SKM-1 treated with dmso at 0.1 percent for 144 hours (cell line): ENCODE measurements around the gene SDC1.

ENCODE experiments used
- DNase-seq: peaks from one replicate; lab custom pipeline; 2025; ENCODE audit not compliant: unreplicated experiment; lab: John Stamatoyannopoulos, UW

The SDC1 gene

DNA sequence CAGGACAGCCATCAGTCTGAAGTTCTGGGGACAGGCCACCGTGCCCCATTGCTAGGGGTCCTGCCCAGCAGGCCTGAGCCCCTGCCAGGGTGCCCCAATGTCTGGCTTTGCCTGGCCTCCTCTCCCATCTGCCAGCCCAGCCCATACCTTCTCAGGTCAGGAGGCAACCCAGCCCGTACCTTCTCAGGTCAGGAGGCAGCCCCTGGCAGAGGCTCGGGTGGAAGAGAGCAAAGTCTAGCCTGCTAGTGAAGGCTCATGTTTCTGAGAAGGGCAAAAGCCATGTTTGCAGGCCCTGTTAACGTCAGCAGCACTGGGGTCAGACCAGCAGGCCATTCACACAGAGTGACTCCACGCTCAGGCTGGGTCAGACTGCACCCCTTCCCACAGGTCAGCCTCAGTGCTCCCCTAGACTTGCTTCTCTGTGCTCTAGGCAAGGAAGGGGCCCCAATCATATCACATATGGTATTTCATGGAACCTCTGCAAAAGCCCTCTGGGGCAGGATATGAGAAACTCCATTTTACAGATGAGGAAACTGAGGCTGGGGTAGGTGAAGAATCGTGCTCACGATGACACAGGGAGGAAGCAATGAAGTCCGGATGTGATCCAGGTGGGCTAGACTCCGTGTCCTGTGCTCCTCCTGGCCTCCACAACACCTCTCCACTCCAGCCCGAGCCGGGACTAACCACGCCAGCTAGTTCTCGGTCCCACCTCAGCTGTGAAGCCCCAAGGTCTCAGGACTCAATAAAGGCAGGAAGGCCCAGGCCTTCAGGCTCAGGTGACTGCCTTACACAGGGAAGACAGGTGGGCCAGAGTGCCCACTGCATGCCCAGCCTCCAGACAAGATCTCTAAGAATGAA is 9.5 kb downstream of the SDC1 start:
- no peak for DNase-seq

- no peak for DNase-seq
Measured at GRCh38 chr2:20214566-20215182, 10.3 kb downstream of the SDC1 start.

DNA sequence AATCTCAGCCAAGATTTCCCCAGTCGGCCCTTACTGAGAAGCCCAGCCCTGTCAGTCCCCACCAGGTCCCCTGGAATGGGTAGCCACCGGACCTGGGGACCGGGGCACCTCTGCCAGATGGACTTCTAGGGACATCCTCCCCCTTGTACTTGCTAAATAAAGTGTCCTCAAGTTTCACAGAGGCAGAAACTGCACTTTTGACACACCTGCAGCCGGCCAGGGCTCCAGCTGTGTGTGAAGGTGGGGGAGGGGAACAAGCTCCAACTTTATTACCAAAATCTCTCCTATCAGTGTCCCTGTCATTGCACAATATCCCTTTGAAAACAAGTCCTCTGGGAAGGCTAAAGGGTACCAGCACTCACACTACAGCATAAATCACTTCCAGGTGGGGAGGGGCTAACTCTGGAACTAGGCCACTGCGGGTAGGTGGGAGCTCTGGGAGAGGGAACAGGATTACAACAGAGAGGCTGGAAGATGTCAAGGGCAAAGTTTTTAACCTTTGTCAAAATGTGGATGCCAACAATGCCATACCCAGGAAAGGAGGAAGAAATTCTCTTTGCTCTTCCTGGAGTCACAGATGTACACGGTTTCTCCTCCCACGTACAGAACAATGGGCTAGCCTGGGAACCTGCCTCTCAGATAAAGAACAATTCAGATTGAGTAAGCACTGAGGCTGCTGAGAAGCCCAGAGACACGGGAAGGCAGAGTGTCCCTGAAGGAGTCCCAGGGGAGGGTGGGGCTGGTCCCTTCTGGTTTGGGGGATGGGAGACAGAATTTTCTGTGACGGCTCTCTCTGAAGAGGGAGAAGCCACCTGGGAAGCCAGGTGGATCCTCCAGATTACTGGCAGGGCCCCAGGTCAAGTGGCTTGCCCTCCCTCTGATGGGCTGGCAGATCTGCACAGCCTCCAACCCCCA is 11.0 kb downstream of the SDC1 start:
- no peak for DNase-seq

DNA sequence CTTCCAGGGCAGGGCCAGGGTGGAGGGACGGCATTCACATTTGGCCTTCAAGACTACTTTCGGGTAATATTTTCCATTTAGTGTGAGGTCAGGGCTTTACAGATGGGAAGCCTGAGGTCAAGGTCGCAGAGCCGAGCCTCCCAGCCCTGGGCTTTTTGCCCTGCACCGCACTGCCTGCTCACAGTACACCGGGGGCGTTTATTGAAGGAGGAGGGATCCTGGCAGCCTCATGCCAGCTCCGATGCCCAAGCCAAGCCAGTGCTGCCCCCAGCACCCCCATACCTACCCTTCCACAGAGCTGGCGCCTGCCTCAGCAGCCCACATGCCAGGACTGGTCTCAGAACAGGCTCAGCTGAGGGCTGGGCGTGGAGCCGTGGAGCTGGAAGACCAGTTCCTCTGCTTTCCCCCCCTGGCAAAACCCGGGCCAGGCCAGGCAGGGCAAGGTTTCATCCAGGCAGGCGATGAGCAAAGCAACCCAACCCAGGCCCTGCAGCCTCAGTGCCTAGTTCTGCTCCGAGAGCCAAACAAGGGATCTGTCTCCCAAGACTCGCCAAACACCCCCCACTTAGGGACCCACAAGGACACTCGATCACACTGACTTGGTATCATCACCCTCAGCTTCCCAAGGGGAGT is 11.9 kb downstream of the SDC1 start:
- DNase-seq = no peak

DNA sequence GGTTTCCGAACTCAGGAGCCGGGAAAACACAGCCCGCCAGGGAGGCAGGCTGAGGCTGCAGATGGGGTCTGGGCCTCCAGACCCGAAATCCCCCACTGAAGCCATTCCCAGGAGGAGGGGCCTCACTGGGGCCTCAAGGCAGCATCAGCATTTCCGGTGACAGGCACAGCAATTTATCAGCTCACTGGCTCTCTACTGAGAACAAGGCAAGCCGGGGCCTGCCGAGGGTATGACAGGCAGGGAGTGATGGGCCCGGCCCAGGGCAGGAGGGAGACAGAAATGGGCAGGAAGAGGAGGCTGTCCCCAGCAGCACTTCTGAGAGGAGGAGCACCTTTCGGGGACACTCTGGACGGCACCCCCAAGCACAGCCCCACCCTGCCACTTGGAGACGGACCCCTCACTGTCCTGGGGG is 12.5 kb downstream of the SDC1 start:
- no peak for DNase-seq

- no peak for DNase-seq
Measured at GRCh38 chr2:20211860-20212458, 13.0 kb downstream of the SDC1 start.

GRCh38 chr2:20211420-20211819 is 13.5 kb downstream of the SDC1 start:
- no peak for DNase-seq

DNA sequence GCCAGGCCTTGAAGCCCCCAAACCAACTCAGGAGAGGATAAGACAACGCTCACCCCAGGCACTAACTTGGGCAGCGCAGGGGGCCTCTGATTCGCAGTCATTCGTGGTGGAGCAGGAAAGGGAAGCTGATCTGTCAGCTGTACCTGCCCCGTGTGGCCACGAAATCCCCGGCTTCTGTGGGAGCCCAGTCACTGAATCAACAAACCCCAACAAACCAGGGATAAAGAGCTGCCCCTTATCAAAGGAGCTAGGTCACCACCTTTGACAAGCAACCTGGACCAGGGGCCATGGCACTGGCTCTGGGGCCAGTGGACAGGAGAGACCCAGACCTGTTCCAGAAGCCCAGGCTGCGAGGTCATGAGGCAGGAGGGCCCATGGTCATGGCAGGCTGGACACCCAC is 14.5 kb downstream of the SDC1 start:
- no peak for DNase-seq

- no peak for DNase-seq
Measured at GRCh38 chr2:20209373-20210109, 15.4 kb downstream of the SDC1 start.

GRCh38 chr2:20208476-20208859 is 16.5 kb downstream of the SDC1 start:
- DNase-seq = no peak

DNA sequence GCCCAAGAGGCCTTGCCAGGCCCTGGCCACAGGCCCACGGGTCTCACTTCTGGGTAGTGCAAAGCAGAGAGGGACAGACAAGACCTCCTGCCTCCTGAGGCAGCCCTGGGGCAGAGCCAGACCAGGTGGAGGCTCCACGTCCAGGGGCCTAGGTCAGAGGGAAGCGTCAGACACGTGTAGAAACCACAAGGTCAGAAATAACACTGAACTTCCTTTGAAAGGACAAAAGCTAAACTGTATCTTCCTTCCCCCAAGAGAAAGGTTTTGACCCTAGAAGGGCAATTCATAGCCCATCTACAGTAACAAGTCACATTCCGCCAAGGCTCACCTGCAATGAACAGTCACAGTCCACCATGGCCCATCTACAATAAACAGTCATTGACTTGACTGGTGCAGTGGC is 17.9 kb downstream of the SDC1 start:
- peak; percentile 27 for DNase-seq

DNA sequence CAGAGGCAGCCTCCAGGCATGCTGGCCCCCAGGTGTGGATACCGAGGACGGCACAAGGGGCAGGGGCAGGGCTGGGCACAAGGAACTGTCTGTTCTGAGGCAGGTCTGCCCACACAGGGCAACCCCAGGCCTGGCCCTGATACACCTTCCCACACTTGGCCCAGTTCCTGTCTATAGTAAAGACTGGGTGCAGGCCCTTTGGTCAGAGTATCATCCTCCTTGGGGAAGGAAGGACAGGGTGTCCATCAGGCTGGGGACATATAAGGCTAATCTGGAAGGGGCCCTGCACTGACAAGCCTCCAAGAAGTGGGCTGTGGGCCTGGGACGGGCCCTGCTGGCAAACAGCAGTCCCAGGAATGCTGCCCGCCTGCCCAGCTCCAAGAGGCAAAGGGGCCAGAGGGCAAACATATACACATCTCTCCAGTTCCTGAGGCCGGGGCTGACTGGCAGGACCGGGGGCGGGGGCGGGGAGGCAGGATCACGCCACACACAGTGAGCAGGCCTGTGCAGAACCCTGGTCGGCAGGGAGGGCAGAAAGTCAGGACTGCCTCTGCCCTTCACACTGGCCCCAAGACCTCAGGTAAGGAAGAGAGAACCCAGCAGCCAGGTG is 18.9 kb downstream of the SDC1 start:
- DNase-seq = no peak

DNA sequence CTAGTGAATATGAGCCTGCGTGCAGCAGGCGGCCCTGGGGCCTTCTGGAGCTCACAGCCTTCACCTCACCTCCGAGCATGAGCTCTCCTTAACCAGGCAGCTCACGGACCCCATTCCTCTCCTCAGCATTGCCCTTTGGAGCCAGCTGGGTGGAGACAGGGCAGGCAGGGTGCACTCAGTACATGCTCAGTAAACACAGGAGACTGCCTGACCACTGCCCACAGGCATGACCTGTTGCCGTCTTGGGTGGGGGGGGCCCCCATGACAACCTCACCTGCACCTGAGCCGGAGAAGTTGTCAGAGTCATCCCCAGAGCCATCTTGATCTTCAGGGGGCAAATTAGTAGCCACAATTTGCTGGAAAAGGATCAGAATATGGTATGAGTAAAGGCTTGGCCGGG is 19.9 kb downstream of the SDC1 start:
- DNase-seq = no peak

DNA sequence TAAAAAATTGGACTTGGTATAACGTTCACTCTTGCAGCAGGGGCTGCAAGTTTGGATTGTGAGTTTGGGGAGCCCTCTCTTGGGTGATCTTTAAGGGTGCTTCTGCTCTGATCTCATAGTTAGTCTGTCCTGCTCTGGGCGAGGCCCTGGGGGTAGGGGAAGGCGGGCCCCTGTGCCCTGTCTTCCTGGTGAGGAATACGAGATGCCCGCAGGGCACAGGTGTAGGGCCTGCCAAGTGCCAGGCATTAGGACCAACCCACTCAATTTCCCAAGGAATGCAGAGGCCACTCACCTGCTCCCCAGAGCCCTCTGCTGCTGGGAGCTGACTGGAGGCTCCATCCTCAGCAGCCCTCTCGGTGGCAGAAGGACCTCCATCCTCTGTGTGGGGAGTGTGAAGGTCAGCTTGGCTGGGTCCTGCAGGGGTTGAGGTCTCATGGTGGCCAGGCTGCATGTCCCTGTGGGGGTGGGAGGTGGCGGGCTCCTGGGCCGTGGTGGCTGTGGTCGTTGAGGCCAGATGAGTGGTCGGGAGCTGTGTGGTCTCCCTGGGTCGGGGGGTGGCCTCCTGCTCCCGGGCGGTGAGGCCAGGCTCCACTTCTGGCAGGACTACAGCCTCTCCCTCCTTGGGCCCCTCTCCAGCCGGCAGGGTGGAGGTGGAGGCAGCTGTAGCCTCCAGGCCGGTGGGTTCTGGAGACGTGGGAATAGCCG is 21.3 kb downstream of the SDC1 start:
- no peak for DNase-seq

DNA sequence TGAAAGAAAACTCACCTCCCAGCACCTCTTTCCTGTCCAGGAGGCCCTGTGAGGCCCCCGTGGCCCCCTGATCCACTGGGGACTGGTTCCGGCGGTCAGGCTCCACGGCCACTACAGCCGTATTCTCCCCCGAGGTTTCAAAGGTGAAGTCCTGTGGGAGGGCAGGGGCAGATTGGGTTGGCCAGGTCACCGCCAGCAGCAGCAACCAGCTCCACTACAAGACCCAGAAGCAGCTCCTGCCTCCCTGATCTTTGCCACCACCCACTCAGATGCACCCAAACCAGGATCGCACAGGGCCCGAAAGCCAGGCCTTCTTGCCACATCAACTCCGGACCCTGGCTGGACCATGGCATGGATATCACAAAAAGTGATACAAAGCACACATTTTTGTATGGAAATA is 21.9 kb downstream of the SDC1 start:
- no peak for DNase-seq

DNA sequence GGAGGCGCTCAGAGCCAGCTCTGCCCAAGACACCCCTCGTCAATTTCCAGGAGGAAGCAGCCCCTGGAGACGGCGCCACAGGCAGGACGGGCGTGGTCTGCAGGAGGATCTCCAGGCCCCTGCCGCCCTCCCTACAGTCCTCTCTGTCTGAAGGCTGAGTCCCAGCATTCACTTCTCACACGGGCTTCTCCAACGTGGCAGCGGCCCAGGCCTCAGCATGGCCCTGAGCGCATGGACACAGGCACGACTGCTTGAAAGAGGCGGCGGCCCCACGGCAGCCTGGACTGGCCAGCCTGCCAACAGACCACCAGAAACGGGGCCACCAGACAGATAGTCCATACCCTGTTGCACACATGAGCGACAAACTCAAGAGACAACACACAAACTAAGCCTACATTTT is 23.3 kb downstream of the SDC1 start:
- no peak for DNase-seq

DNA sequence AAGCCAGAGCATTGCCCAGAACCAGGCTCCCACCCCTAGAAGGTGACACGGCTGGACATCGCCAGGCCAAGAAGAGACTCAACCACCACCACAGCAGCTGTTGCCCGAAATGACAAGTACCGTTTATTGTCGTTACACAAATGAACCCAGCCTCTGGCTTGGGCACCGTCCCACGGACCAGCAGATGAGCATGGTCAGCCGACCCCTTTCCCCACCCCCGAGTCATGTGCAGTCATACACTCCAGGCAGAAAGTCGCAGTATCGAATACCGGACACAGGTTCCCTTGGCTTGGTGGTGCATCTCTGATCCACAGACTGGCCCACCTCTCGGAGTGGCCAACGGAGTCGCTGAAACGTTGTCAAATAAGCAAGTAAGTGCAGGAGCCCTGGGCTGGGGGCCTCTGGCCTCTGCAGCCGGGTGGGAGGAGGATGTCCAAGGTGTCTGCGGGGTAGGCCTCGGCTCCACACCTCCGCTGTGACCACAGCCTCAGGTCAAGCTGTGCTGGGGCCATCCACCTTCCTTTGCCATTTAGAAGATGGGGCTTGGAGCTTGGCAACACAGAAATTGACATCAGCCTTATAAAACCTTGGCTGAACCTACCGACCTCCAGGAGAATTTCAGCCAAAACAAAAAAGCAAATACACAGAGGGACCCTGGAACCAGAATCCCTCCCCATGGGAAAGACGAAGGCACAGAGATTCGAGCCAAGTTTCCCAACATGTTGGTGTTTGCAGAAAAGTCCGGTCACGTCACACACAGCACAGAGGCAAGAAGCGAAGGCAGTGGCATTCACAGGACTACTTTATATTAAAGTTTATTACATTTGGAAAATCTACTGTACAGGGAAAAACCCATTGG is 24.0 kb downstream of the SDC1 start:
- no peak for DNase-seq

GRCh38 chr2:20199633-20200270 is 25.2 kb downstream of the SDC1 start:
- DNase-seq = no peak
